Measurements from ENCODE around the gene KRT7. TPM values are rescaled to one million over a fixed set of nuclear protein-coding genes. Genes with fewer than 3 reads are reported as not detected.
A peak's percentile ranks its signal among the peaks of the same experiment; 100 is the strongest.

Gene KRT7
- total RNA-seq, 4 donors from 2014 or later, result 333 to 826 (median 460) TPM

- no peaks in the 10 kb centered on the region for H3K27me3 ChIP-seq
- no peak overlapping the region for H3K4me3 ChIP-seq (replicated peaks in 1 of 3)
- no peaks in the 10 kb centered on the region for H3K36me3 ChIP-seq
- intact Hi-C loops (cut with DNase I), result no loop called here
- H3K9me3 ChIP-seq, result no peaks in the 10 kb centered on the region
- peak; percentile 46 to 63 for DNase-seq
- 68 to 77% methylated on average over 14 to 16 of the region's 19 CpGs for WGBS, 2 donors
- peaks cover 37 to 48% of the 10 kb centered on the region in 2 donors for H3K4me1 ChIP-seq
- TF ChIP-seq POLR2A (IDR thresholded peaks at IDR 0.05) (no peak), CTCF (IDR thresholded peaks at IDR 0.05) (no peak)
- peak overlapping the region; percentile 88 to 93 (median 91) for H3K27ac ChIP-seq
Measured at GRCh38 chr12:52203079-52203921, 29.7 kb upstream of the KRT7 start.

GRCh38 chr12:52204095-52204930, 28.7 kb upstream of the KRT7 start:
- no peak for DNase-seq
- Histone ChIP-seq H3K27me3 (no peaks in the 10 kb centered on the region), H3K36me3 (no peaks in the 10 kb centered on the region), H3K4me3 (replicated peaks in 1 of 3) (no peak overlapping the region), H3K4me1 (peaks cover 30 to 39% of the 10 kb centered on the region in 2 donors), H3K9me3 (no peaks in the 10 kb centered on the region), H3K27ac (no peak overlapping the region)
- 87 to 92% methylated on average over 14 to 18 of the region's 18 CpGs for WGBS, 2 donors
- TF ChIP-seq POLR2A (IDR thresholded peaks at IDR 0.05) (no peak), CTCF (IDR thresholded peaks at IDR 0.05) (no peak)
- intact Hi-C loops (cut with DNase I), result no loop called here

GRCh38 chr12:52204931-52205505, 28.0 kb upstream of the KRT7 start:
- WGBS, 2 donors, result 89 to 91% methylated on average over 6 to 7 of the region's 7 CpGs
- intact Hi-C loops (cut with DNase I), result no loop called here
- Histone ChIP-seq H3K9me3 (no peaks in the 10 kb centered on the region), H3K4me1 (peaks cover 30 to 34% of the 10 kb centered on the region in 2 donors), H3K27me3 (no peaks in the 10 kb centered on the region), H3K36me3 (no peaks in the 10 kb centered on the region), H3K27ac (no peak overlapping the region), H3K4me3 (replicated peaks in 1 of 3) (no peak overlapping the region)
- no peak for DNase-seq
- TF ChIP-seq CTCF (IDR thresholded peaks at IDR 0.05) (no peak), POLR2A (IDR thresholded peaks at IDR 0.05) (no peak)

- TF ChIP-seq CTCF (IDR thresholded peaks at IDR 0.05) (no peak), POLR2A (IDR thresholded peaks at IDR 0.05) (no peak)
- Histone ChIP-seq H3K27ac (no peak overlapping the region), H3K27me3 (no peaks in the 10 kb centered on the region), H3K9me3 (no peaks in the 10 kb centered on the region), H3K36me3 (no peaks in the 10 kb centered on the region), H3K4me3 (replicated peaks in 1 of 3) (no peak overlapping the region), H3K4me1 (peaks cover 30 to 34% of the 10 kb centered on the region in 2 donors)
- WGBS, 2 donors, result 92 to 96% methylated on average over 4 of the region's 4 CpGs
- intact Hi-C loops (cut with DNase I), result no loop called here
- no peak for DNase-seq
Measured at GRCh38 chr12:52205612-52206303, 27.3 kb upstream of the KRT7 start.

Measured in thyroid gland (tissue), 4 donors.